Suprapubic skin (tissue), 4 donors: ENCODE measurements around the gene DDX49.

Source experiments
- EP300 ChIP-seq: sonication (generic); formaldehyde crosslinking; IDR thresholded peaks from one replicate; pipeline ENCODE4 v1.6.1; 2017; ENCODE audit warnings: antibody characterized with exemption
- POLR2A ChIP-seq, 2 donors: fragments of 450-650 bp; IDR thresholded peaks; one replicate each; pipeline ENCODE4 v1.6.1; 2017; ENCODE audit warnings: antibody characterized with exemption in 2 of 2, mild to moderate bottlenecking in 2 of 2, moderate library complexity in 2 of 2
- POLR2AphosphoS5 ChIP-seq, 3 donors: sonication (generic); formaldehyde crosslinking; IDR thresholded peaks; one replicate each; pipeline ENCODE4 v1.6.1; 2017; ENCODE audit warnings: antibody characterized with exemption in 3 of 3
- TF ChIP-seq, protein P1 (sequence below), 2 donors: fragments of 200-600 bp in 1 of 2; fragments of 450-650 bp in 1 of 2; sonication (generic) in 1 of 2; IDR thresholded peaks; one replicate each; pipeline ENCODE4 v1.5.1; 2016 to 2019; ENCODE audit warnings: antibody characterized with exemption in 2 of 2, mild to moderate bottlenecking in 1 of 2, moderate library complexity in 1 of 2

- TF ChIP-seq, protein P1, sequence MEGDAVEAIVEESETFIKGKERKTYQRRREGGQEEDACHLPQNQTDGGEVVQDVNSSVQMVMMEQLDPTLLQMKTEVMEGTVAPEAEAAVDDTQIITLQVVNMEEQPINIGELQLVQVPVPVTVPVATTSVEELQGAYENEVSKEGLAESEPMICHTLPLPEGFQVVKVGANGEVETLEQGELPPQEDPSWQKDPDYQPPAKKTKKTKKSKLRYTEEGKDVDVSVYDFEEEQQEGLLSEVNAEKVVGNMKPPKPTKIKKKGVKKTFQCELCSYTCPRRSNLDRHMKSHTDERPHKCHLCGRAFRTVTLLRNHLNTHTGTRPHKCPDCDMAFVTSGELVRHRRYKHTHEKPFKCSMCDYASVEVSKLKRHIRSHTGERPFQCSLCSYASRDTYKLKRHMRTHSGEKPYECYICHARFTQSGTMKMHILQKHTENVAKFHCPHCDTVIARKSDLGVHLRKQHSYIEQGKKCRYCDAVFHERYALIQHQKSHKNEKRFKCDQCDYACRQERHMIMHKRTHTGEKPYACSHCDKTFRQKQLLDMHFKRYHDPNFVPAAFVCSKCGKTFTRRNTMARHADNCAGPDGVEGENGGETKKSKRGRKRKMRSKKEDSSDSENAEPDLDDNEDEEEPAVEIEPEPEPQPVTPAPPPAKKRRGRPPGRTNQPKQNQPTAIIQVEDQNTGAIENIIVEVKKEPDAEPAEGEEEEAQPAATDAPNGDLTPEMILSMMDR (IDR thresholded peaks at IDR 0.05) = no peak
- TF ChIP-seq POLR2AphosphoS5 (IDR thresholded peaks at IDR 0.05) (no peak), POLR2A (IDR thresholded peaks at IDR 0.05) (no peak), EP300 (no peak)
These were observed 23.1 kb upstream of the DDX49 start for GRCh38 chr19:18896421-18896841.
